ENCODE measurements around the gene UBE2N. TPM values are rescaled to one million over a fixed set of nuclear protein-coding genes. Genes with fewer than 3 reads are reported as not detected.

Gene UBE2N
- total and polyA plus RNA-seq, 7 experiments from 2014 or later, result 76.6 to 180 (median 78.6) TPM

DNA sequence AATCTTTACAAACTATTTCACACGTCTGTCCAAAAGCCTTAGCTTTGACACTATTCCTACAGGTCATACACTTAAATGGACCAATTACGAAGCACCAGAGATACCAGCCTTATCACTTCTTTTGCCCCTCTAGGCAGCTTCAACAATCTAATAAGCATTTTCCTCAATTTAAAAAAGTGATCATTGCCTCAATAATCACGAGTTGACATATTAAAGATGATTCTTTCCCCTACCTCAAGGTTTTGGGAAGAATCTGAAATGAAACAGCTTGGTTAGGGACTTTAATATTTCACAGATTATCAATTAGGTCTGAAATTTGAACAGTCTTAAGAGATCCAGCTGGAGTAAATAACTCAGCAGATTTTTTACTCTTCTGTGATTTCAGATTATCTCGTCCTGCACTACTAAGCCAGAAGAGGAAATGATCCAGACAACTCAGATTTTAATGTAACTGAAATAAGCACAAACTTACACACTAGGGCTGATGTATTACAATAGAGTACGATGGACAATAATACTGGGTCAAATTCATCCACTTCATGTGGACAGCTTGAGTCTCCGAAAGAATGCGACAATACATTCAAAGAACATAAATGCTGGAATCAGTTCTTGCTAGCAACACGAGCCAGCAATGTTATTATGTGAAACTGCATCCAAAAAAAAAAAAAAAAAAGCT is 15.9 kb downstream of the UBE2N start:
- Mint-ChIP-seq H3K9me3 (no peaks in the 10 kb centered on the region), H3K27ac (peak overlapping the region in 8 of 9 donors; percentile 18 to 90 (median 71)), H3K36me3 (no peaks in the 10 kb centered on the region), H3K4me1 (peaks cover 62 to 97% (median 88%) of the 10 kb centered on the region in 7 donors), H3K27me3 (no peaks in the 10 kb centered on the region), H3K4me3 (peak overlapping the region in 9 of 10 donors; percentile 18 to 71 (median 59))
- ATAC-seq, result no peak
- Histone ChIP-seq H3K4me1 (ENCODE audit: control insufficient read depth in 2 of 2, insufficient read depth in 2 of 2, low read length in 2 of 2) (peaks cover 20 to 31% of the 10 kb centered on the region in 2 donors), H3K4me3 (ENCODE audit: low read length) (no peak overlapping the region), H3K9me3 (ENCODE audit: control insufficient read depth in 2 of 3, low read length in 3 of 3) (no peaks in the 10 kb centered on the region), H3K27me3 (ENCODE audit: control insufficient read depth in 2 of 2, insufficient read depth in 2 of 2, low read length in 2 of 2) (no peaks in the 10 kb centered on the region), H3K36me3 (ENCODE audit: control insufficient read depth in 2 of 3, insufficient read depth in 3 of 3, low read length in 3 of 3) (peaks cover 0 to 3% (median 0%) of the 10 kb centered on the region in 3 experiments), H3K27ac (ENCODE audit: low read depth, low read length) (no peak overlapping the region)
- ChIA-PET POLR2A (interaction anchor here (0.6 to 0.7 kb wide), 3 partner anchors 8 to 469 kb away, joined by 3 to 4 read pairs (median 3); no protein-coding TSS in a partner anchor), CTCF (interaction anchor here (0.6 to 1.4 kb wide), 7 partner anchors 9 to 891 kb away, joined by 3 to 7 read pairs (median 5); no protein-coding TSS in a partner anchor)
- intact Hi-C loops (cut with micrococcal nuclease), result no loop called here
- DNase-seq, result no peak

DNA sequence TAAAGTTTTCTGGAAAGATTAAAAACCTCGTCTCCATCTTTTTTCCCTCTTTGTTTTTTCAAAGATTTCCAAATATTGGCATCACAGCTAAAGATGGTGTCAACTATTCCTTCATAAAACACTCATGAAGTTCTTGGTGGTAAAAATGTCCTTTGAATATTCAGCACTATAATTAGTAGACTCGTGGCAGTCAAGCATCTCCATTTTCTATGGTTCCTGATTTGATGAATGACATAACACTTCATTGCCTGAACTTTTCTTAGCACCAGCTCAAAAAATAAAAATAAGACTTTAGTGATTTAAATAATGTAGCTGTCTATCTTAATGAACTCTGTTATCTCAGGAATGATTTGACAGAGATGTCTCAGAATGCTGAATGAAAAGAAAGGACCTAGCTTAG is 19.7 kb downstream of the UBE2N start:
- Mint-ChIP-seq H3K9me3 (peaks cover 0 to 1% (median 0%) of the 10 kb centered on the region in 11 donors), H3K4me3 (peak overlapping the region in 1 of 10 donors; percentile 18), H3K36me3 (no peaks in the 10 kb centered on the region), H3K27me3 (no peaks in the 10 kb centered on the region), H3K27ac (peak overlapping the region in 7 of 9 donors; percentile 42 to 90 (median 63)), H3K4me1 (peaks cover 48 to 95% (median 90%) of the 10 kb centered on the region in 7 donors)
- no peak for ATAC-seq
- H3K27me3 ChIP-seq (ENCODE audit: control insufficient read depth in 2 of 2, insufficient read depth in 2 of 2, low read length in 2 of 2), result no peaks in the 10 kb centered on the region
- peaks cover 11 to 24% of the 10 kb centered on the region in 2 donors for H3K4me1 ChIP-seq (ENCODE audit: control insufficient read depth in 2 of 2, insufficient read depth in 2 of 2, low read length in 2 of 2)
- POLR2A ChIA-PET, result interaction anchor here (0.6 to 1.6 kb wide), 2 partner anchors 14 to 45 kb away, joined by 3 read pairs; partner anchors contain the start of gene MRPL42
- intact Hi-C loops (cut with micrococcal nuclease), result loop anchor here in 1 of 2 donors (2.0 kb wide), 1 partner anchor 15 kb away; no protein-coding TSS in a partner anchor
- no peak overlapping the region for H3K4me3 ChIP-seq (ENCODE audit: low read length)
- CTCF ChIA-PET, result interaction anchor here (1.1 to 1.2 kb wide), 2 partner anchors 9 to 11 kb away, joined by 3 read pairs; no protein-coding TSS in a partner anchor
- H3K27ac ChIP-seq (ENCODE audit: low read depth, low read length), result no peak overlapping the region
- DNase-seq, result no peak
- no peaks in the 10 kb centered on the region for H3K9me3 ChIP-seq (ENCODE audit: control insufficient read depth in 2 of 3, low read length in 3 of 3)
- H3K36me3 ChIP-seq (ENCODE audit: control insufficient read depth in 2 of 3, insufficient read depth in 3 of 3, low read length in 3 of 3), result no peaks in the 10 kb centered on the region

DNA sequence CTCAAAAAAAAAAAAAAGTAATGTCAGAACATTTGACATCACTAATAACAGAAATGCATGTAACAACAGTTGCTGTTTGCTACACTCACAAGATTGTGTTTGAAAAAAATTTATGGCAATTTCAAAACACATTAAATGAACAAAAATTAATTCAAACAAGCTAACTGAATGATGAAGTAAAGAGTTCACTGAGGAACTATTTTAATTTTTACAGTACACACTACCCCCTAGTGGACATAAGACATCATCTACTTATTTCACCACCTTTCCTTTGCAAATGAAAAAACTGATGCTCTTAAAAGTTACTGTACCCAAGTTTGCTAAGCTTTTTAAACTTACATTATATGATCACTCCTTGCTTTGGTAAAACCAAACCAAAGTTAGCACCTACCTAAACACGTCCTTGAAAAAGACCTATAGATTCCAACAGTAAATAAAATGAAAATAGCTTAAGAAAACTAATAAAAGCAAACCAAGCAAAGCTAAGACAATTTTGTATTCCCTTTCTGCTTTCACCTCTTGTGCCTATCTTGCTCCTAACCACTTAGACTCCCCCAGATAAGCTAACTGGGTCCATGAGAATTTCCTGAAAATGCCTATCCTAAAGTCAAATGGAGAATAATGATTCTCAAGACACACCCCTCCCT is 22.2 kb downstream of the UBE2N start:
- peaks cover 0 to 16% of the 10 kb centered on the region in 2 donors for H3K4me1 ChIP-seq (ENCODE audit: control insufficient read depth in 2 of 2, insufficient read depth in 2 of 2, low read length in 2 of 2)
- POLR2A ChIA-PET, result interaction anchor here (0.7 to 1.3 kb wide), 5 partner anchors 18 to 432 kb away, joined by 3 to 6 read pairs (median 3); no protein-coding TSS in a partner anchor
- peak in 6 of 9 donors; percentile 36 to 68 (median 54) for DNase-seq

DNA sequence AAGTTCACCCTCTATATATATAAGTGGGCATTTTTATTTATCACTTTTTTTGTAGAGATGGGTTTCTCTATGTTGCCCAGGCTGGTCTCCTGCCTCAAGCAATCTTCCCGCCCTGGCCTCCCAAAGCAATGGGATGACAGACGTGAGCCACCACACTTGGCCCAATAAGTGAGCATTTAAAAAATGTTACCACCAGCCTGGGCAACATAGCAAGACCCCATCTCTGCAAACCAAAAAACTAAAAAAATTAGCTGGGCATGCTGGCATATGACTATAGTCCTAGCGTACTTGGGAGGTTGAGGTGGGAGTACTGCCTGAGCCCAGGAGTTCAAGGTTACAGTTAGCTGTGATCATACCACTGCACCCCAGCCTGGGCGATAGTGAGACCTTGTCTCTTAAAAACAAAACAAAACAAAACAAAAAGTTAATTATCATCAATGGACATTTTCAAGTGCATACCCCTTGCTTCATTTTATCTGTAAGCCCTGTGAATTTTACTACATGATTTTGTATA is 23.7 kb downstream of the UBE2N start:
- H3K36me3 ChIP-seq (ENCODE audit: control insufficient read depth in 2 of 3, insufficient read depth in 3 of 3, low read length in 3 of 3), result no peaks in the 10 kb centered on the region
- POLR2A ChIA-PET, result interaction anchor here (0.5 to 1.1 kb wide), 3 partner anchors 8 to 431 kb away, joined by 3 to 4 read pairs (median 3); no protein-coding TSS in a partner anchor

More for the DNA sequence above, 22.2 kb downstream of the UBE2N start:
- Mint-ChIP-seq H3K9me3 (peaks cover 0 to 1% (median 0%) of the 10 kb centered on the region in 11 donors), H3K4me3 (peak overlapping the region in 2 of 10 donors; percentile 10 to 34), H3K27ac (peak overlapping the region in 8 of 9 donors; percentile 19 to 92 (median 54)), H3K4me1 (peaks cover 45 to 95% (median 88%) of the 10 kb centered on the region in 7 donors), H3K36me3 (peaks cover 0 to 4% (median 0%) of the 10 kb centered on the region in 5 donors), H3K27me3 (no peaks in the 10 kb centered on the region)
- no peak overlapping the region for H3K4me3 ChIP-seq (ENCODE audit: low read length)
- no peaks in the 10 kb centered on the region for H3K9me3 ChIP-seq (ENCODE audit: control insufficient read depth in 2 of 3, low read length in 3 of 3)
- no peaks in the 10 kb centered on the region for H3K36me3 ChIP-seq (ENCODE audit: control insufficient read depth in 2 of 3, insufficient read depth in 3 of 3, low read length in 3 of 3)
- no peaks in the 10 kb centered on the region for H3K27me3 ChIP-seq (ENCODE audit: control insufficient read depth in 2 of 2, insufficient read depth in 2 of 2, low read length in 2 of 2)
- no peak overlapping the region for H3K27ac ChIP-seq (ENCODE audit: low read depth, low read length)
- CTCF ChIA-PET, result interaction anchor here (0.6 to 2.8 kb wide), 30 partner anchors 9 to 1085 kb away, joined by 3 to 23 read pairs (median 6); no protein-coding TSS in a partner anchor
- intact Hi-C loops (cut with micrococcal nuclease), result loop anchor here (1.0 to 5.0 kb wide), 11 partner anchors 9 to 683 kb away; partner anchors contain the start of genes MRPL42 (in 1 of the 2) and UBE2N (in 1 of the 2)
- ATAC-seq, result peak; percentile 88

DNA sequence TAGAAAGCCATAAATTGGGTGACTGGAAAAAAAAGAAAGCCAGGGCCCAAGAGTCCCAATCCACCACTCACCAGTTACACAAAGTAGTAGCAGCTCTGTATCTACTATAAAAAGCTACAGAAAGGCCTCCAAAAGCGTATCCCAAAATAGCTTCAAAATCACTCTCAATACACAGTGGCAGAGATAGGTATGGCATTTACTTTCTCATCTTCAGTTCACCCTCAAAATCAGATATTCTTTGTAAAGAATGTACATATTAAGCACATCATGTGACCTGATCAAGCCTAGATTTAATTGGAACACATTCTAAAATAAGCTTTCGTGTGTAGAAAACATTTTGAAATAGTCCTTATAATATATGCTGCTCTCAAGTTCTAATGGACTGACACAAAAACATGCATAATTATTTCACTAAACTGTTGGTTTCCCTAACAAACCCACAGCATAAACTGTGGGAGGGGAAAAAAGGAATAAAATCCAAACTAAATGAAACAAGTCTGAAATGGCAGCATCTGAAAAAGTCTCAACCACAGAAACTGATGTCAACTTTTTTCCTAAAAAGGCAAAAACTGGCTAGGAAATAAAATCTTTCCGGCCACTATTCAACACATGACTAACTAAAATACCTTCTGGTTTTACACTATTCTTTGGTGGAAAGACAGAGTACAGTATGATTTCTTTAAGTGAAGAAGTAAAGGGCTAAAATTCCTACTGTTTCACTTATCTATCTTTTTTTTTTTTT is 25.9 kb downstream of the UBE2N start:
- Mint-ChIP-seq H3K27me3 (no peaks in the 10 kb centered on the region), H3K4me3 (peak overlapping the region in 8 of 10 donors; percentile 20 to 53 (median 40)), H3K36me3 (peaks cover 0 to 16% (median 4%) of the 10 kb centered on the region in 5 donors), H3K27ac (peak overlapping the region in 7 of 9 donors; percentile 13 to 75 (median 54)), H3K9me3 (peaks cover 0 to 1% (median 0%) of the 10 kb centered on the region in 11 donors), H3K4me1 (peaks cover 51 to 92% (median 85%) of the 10 kb centered on the region in 7 donors)
- Histone ChIP-seq H3K9me3 (ENCODE audit: control insufficient read depth in 2 of 3, low read length in 3 of 3) (no peaks in the 10 kb centered on the region), H3K4me3 (ENCODE audit: low read length) (no peak overlapping the region), H3K4me1 (ENCODE audit: control insufficient read depth in 2 of 2, insufficient read depth in 2 of 2, low read length in 2 of 2) (peaks cover 5 to 31% of the 10 kb centered on the region in 2 donors), H3K36me3 (ENCODE audit: control insufficient read depth in 2 of 3, insufficient read depth in 3 of 3, low read length in 3 of 3) (peaks cover 0 to 2% (median 0%) of the 10 kb centered on the region in 3 experiments), H3K27ac (ENCODE audit: low read depth, low read length) (no peak overlapping the region), H3K27me3 (ENCODE audit: control insufficient read depth in 2 of 2, insufficient read depth in 2 of 2, low read length in 2 of 2) (no peaks in the 10 kb centered on the region)
- DNase-seq (no peak), ATAC-seq (no peak)
- ChIA-PET CTCF (interaction anchor here (0.6 kb wide), 1 partner anchor 25 kb away, joined by 3 read pairs; no protein-coding TSS in a partner anchor), POLR2A (no interaction called here)
- intact Hi-C loops (cut with micrococcal nuclease), result loop anchor here in 1 of 2 donors (5.0 kb wide), 2 partner anchors 389 to 686 kb away; no protein-coding TSS in a partner anchor

More for the DNA sequence above, 23.7 kb downstream of the UBE2N start:
- Histone ChIP-seq H3K9me3 (ENCODE audit: control insufficient read depth in 2 of 3, low read length in 3 of 3) (no peaks in the 10 kb centered on the region), H3K27me3 (ENCODE audit: control insufficient read depth in 2 of 2, insufficient read depth in 2 of 2, low read length in 2 of 2) (no peaks in the 10 kb centered on the region), H3K4me1 (ENCODE audit: control insufficient read depth in 2 of 2, insufficient read depth in 2 of 2, low read length in 2 of 2) (peaks cover 0 to 24% of the 10 kb centered on the region in 2 donors), H3K27ac (ENCODE audit: low read depth, low read length) (no peak overlapping the region), H3K4me3 (ENCODE audit: low read length) (no peak overlapping the region)
- Mint-ChIP-seq H3K4me1 (peaks cover 49 to 93% (median 86%) of the 10 kb centered on the region in 7 donors), H3K27me3 (no peaks in the 10 kb centered on the region), H3K27ac (no peak overlapping the region), H3K4me3 (peak overlapping the region in 1 of 10 donors; percentile 4), H3K36me3 (peaks cover 0 to 12% (median 0%) of the 10 kb centered on the region in 5 donors), H3K9me3 (peaks cover 0 to 1% (median 0%) of the 10 kb centered on the region in 11 donors)
- ATAC-seq (no peak), DNase-seq (no peak)
- CTCF ChIA-PET, result interaction anchor here (0.5 to 1.5 kb wide), 3 partner anchors 37 to 787 kb away, joined by 3 to 7 read pairs (median 3); no protein-coding TSS in a partner anchor
- intact Hi-C loops (cut with micrococcal nuclease), result loop anchor here in 1 of 2 donors (2.0 to 5.0 kb wide), 3 partner anchors 319 to 684 kb away; no protein-coding TSS in a partner anchor

Measured in naive thymus-derived CD4-positive, alpha-beta T cell (primary cell).